Measurements from ENCODE around the gene SLC9A3.

DNA sequence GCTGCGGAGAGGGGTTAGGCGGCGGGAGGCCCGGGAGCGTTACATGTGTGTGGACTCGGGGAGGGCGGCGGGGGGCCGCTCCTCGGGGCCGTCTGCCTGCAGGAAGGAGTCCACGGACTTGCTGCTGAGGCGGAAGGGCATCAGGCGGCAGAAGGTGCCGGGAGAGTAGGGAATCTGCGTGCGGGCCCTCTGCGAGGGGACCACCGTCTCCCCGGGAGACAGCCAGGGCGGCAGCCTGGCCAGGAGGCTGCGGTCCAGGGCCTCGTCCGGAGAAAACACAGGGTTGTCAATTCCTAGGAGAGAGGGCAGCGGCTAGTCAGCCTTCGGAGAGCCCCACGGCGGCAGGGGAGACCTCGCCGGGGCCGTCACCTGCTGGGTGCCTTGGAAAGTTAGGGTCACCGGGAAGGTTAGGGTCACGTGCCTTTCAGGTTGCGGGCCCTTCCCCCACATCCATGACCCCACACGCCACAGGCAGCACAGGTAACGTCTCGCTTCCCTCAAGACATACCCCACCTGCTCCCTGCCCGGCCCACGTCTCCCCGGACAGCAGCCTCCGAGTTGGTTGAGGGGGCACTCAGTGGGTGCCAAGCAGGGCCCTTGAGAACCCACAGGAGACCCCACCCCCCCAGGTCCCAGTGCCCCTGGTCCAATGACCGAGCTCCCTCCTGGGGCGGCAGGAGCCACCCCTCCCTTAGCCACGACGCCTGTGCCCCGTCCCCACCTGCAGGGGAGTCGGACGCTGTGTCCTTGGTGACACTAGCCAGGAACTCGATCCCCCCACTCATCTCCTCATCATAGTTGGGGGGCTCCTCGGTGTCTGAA lies 49.2 kb downstream of the SLC9A3 start:
- TF ChIP-seq POLR2A (IDR thresholded peaks at IDR 0.05), result no peak
- TF ChIP-seq CTCF (IDR thresholded peaks at IDR 0.05 in 4 of 5, conservative IDR thresholded peaks at IDR 0.05 in 1 of 5), result no peak

All from gastrocnemius medialis (tissue), 4 donors.